HCT116 (cell line): ENCODE data around the gene RFPL4A.
"Not testable (repeated sequence)": the region's sequence is repeated elsewhere in the genome, so short reads cannot be mapped to it uniquely, and the experiment has no call there.

Source experiments
- EZH2phosphoT487 ChIP-seq: fragments of 200-600 bp; IDR thresholded peaks from 2 replicates; pipeline ENCODE4 v1.6.1; 2018; ENCODE audit warnings: antibody characterized with exemption, borderline replicate concordance
- TF ChIP-seq, protein P1 (sequence below), 3 experiments: fragments of 200-600 bp in 1 of 3; sonication (generic) in 1 of 3; IDR thresholded peaks in 2 of 3; conservative IDR thresholded peaks in 1 of 3; 2 replicates each; pipeline ENCODE4 v1.5.1; 2012 to 2017; ENCODE audit warnings: low read depth in 2 of 3, low read length in 2 of 3, antibody characterized with exemption in 1 of 3, borderline replicate concordance in 1 of 3, control low read depth in 1 of 3, mild to moderate bottlenecking in 1 of 3, mixed read lengths in 1 of 3, mixed run types in 1 of 3, moderate library complexity in 1 of 3; ENCODE audit not compliant: insufficient read depth in 1 of 3

DNA sequence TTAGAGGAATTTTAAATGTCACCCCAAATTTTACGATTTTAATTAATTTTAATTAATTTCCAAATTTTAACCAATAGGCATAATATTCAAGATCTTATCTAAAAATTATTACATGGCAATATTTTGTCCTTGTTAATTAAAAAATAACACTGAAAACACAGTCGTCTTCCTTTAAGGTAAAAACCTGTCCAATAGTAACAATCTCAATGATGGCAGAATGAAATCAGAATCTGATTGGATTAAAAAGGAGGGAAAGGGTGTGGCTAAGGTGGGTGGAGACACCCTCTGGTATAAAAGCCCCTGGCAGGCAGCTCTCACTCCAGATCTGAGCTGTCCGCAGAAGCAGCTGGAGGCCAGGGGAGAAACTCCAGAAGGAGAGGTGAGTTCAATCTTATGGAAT is at the start of gene RFPL4A:
- not testable (repeated sequence) for TF ChIP-seq EZH2phosphoT487
- TF ChIP-seq, protein P1, sequence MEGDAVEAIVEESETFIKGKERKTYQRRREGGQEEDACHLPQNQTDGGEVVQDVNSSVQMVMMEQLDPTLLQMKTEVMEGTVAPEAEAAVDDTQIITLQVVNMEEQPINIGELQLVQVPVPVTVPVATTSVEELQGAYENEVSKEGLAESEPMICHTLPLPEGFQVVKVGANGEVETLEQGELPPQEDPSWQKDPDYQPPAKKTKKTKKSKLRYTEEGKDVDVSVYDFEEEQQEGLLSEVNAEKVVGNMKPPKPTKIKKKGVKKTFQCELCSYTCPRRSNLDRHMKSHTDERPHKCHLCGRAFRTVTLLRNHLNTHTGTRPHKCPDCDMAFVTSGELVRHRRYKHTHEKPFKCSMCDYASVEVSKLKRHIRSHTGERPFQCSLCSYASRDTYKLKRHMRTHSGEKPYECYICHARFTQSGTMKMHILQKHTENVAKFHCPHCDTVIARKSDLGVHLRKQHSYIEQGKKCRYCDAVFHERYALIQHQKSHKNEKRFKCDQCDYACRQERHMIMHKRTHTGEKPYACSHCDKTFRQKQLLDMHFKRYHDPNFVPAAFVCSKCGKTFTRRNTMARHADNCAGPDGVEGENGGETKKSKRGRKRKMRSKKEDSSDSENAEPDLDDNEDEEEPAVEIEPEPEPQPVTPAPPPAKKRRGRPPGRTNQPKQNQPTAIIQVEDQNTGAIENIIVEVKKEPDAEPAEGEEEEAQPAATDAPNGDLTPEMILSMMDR (IDR thresholded peaks at IDR 0.05 in 2 of 3, conservative IDR thresholded peaks at IDR 0.05 in 1 of 3; ENCODE audit: borderline replicate concordance in 1 of 3, insufficient read depth in 1 of 3, low read depth in 2 of 3, low read length in 2 of 3), result not testable (repeated sequence)
